HCT116 (cell line): Measurements from ENCODE around the gene A2M. TPM values are rescaled to one million over a fixed set of nuclear protein-coding genes. Genes with fewer than 3 reads are reported as not detected.

Source experiments
- ATAC-seq: fragments of 200-7000 bp; cut with Tn5 transposase; 2 replicates; pipeline ENCODE4 v1.9.1; 2020; ENCODE audit warnings: mild to moderate bottlenecking, moderate library complexity
- BruUV-seq: library from RNA; stranded (reverse); fragments of 400-500 nt; replicated peaks from 2 replicates; lab custom pipeline; 2021; lab: Mats Ljungman, UMichigan
- CTCF ChIA-PET: fragments of 300-600 bp; sonication (Branson Sonifier 250); formaldehyde crosslinking; loops from one replicate; lab custom pipeline; 2021; ENCODE audit warnings: antibody characterized with exemption; lab: Charles Lee
- POLR2A ChIA-PET: fragments of 300-600, 350-600 bp; sonication (Branson Sonifier 250); formaldehyde crosslinking; loops from one replicate; lab custom pipeline; 2021; ENCODE audit warnings: antibody characterized with exemption; lab: Charles Lee
- RAD21 ChIA-PET, 2 experiments: fragments of 300-600 bp; sonication (Branson Sonifier 250); formaldehyde crosslinking; loops; one replicate each; lab custom pipeline; 2023; ENCODE audit warnings: low total read pairs in 2 of 2; ENCODE audit not compliant: uncharacterized antibody in 2 of 2, unreplicated experiment in 2 of 2, low non-redundant PET in 1 of 2; lab: Charles Lee
- DNase-seq: peaks from one replicate; pipeline ENCODE4 v3.0.0-alpha.2; 2010; ENCODE audit warnings: low read depth, low spot score
- H2AFZ ChIP-seq: fragments of 200-600 bp; shearing (Covaris generic), sonication (generic); 2 replicates; pipeline ENCODE4 v1.6.1; 2017; ENCODE audit warnings: low read depth, mixed run types, mixed read lengths, antibody characterized with exemption, low read length; ENCODE audit not compliant: poor library complexity, severe bottlenecking
- H3K27ac ChIP-seq: 2 replicates; pipeline ENCODE4 v1.5.1; 2012; ENCODE audit warnings: low read depth, low read length
- H3K27me3 ChIP-seq: fragments of 200-600 bp; sonication (generic); 2 replicates; pipeline ENCODE4 v1.6.1; 2016; ENCODE audit warnings: mixed run types, low read length, mixed read lengths; ENCODE audit not compliant: insufficient read depth
- H3K36me3 ChIP-seq, 2 experiments: fragments of 200-500 bp in 1 of 2; fragments of 200-600 bp in 1 of 2; sonication (Bioruptor generic) in 1 of 2; sonication (generic) in 1 of 2; 2 replicates each; pipeline versions ENCODE4 v1.5.1 to v1.6.1; 2014 to 2016; ENCODE audit warnings: low read length in 2 of 2, inconsistent platforms in 1 of 2, mixed read lengths in 1 of 2, mixed run types in 1 of 2; ENCODE audit not compliant: insufficient read depth in 2 of 2, control insufficient read depth in 1 of 2
- H3K4me1 ChIP-seq, 2 experiments: fragments of 200-600 bp in 1 of 2; sonication (generic) in 1 of 2; 2 replicates each; pipeline versions ENCODE4 v1.5.1 to v1.6.1; 2012 to 2017; ENCODE audit warnings: low read length in 2 of 2, inconsistent platforms in 1 of 2, mild to moderate bottlenecking in 1 of 2, mixed read lengths in 1 of 2, mixed run types in 1 of 2, moderate library complexity in 1 of 2; ENCODE audit not compliant: insufficient read depth in 2 of 2, control insufficient read depth in 1 of 2
- H3K4me2 ChIP-seq: fragments of 200-600 bp; sonication (generic); 2 replicates; pipeline ENCODE4 v1.6.1; 2017; ENCODE audit warnings: mixed run types, low read length, mixed read lengths
- H3K4me3 ChIP-seq, 2 experiments: fragments of 200-600 bp in 1 of 2; sonication (generic) in 1 of 2; replicated peaks in 1 of 2; 2 replicates each; pipeline ENCODE4 v1.5.1; 2011 to 2016; ENCODE audit warnings: low read length in 2 of 2, control low read depth in 1 of 2, low read depth in 1 of 2, mild to moderate bottlenecking in 1 of 2, mixed read lengths in 1 of 2, mixed run types in 1 of 2
- H3K79me2 ChIP-seq: fragments of 200-600 bp; sonication (generic); 2 replicates; pipeline ENCODE4 v1.6.1; 2017; ENCODE audit warnings: mild to moderate bottlenecking, mixed run types, low read length, moderate library complexity, mixed read lengths; ENCODE audit not compliant: insufficient read depth
- H3K9ac ChIP-seq: fragments of 200-600 bp; sonication (generic); 2 replicates; pipeline ENCODE4 v1.6.1; 2016; ENCODE audit warnings: low read length, mixed read lengths
- H3K9me2 ChIP-seq: fragments of 200-600 bp; sonication (generic), shearing (Covaris generic); 2 replicates; pipeline ENCODE4 v1.6.1; 2017; ENCODE audit warnings: mixed run types, mild to moderate bottlenecking, moderate library complexity; ENCODE audit not compliant: insufficient read depth
- H3K9me3 ChIP-seq, 2 experiments: fragments of 200-500 bp in 1 of 2; fragments of 200-600 bp in 1 of 2; sonication (Bioruptor generic) in 1 of 2; sonication (generic) in 1 of 2; 2 replicates each; pipeline ENCODE4 v1.6.1; 2014 to 2017; ENCODE audit warnings: low read length in 2 of 2, mixed read lengths in 2 of 2, inconsistent platforms in 1 of 2, low read depth in 1 of 2, mild to moderate bottlenecking in 1 of 2, mixed run types in 1 of 2, moderate library complexity in 1 of 2; ENCODE audit not compliant: control insufficient read depth in 1 of 2, insufficient read depth in 1 of 2
- H4K20me1 ChIP-seq: fragments of 200-600 bp; sonication (generic), shearing (Covaris generic); 2 replicates; pipeline ENCODE4 v1.6.1; 2017; ENCODE audit warnings: mixed run types, mild to moderate bottlenecking, moderate library complexity; ENCODE audit not compliant: insufficient read depth
- CBX3 ChIP-seq: IDR thresholded peaks from 2 replicates; pipeline ENCODE4 v1.6.1; 2012; ENCODE audit warnings: low read depth
- EZH2phosphoT487 ChIP-seq: fragments of 200-600 bp; IDR thresholded peaks from 2 replicates; pipeline ENCODE4 v1.6.1; 2018; ENCODE audit warnings: antibody characterized with exemption, borderline replicate concordance
- FOSL1 ChIP-seq: IDR thresholded peaks from 2 replicates; pipeline ENCODE4 v1.6.1; 2012; ENCODE audit warnings: low read depth
- REST ChIP-seq: IDR thresholded peaks from 2 replicates; pipeline ENCODE4 v1.6.1; 2012; ENCODE audit warnings: low read depth
- ZFX ChIP-seq: fragments of 450-650 bp; IDR thresholded peaks from 2 replicates; pipeline ENCODE4 v1.6.1; 2017
- intact Hi-C: fragments of 100-400 bp; cut with micrococcal nuclease; formaldehyde crosslinking; loops from 2 replicates; pipeline ENCODE4 v1.10.0; 2022
- total RNA-seq: library from RNA; stranded (reverse); gene quantifications from one replicate; pipeline ENCODE4 v1.2.1, GENCODE V29; 2021; ENCODE audit not compliant: unreplicated experiment

Gene A2M
- total RNA-seq, 1 experiment from 2014 or later = 3.0 TPM

- Histone ChIP-seq H4K20me1 (no peaks in the 10 kb centered on the region), H3K9ac (no peak overlapping the region), H3K4me1 (no peaks in the 10 kb centered on the region), H3K27ac (no peak overlapping the region), H3K9me3 (no peaks in the 10 kb centered on the region), H3K9me2 (no peaks in the 10 kb centered on the region), H3K79me2 (no peaks in the 10 kb centered on the region), H3K36me3 (no peaks in the 10 kb centered on the region), H3K4me3 (no peak overlapping the region), H3K27me3 (no peaks in the 10 kb centered on the region), H2AFZ (no peak overlapping the region), H3K4me2 (no peak overlapping the region)
- intact Hi-C loops = no loop called here
- CTCF ChIA-PET = no interaction called here
- no peak for ATAC-seq
- POLR2A ChIA-PET = no interaction called here
- RAD21 ChIA-PET = no interaction called here
- BruUV-seq = no TSS peak
- DNase-seq = no peak
- TF ChIP-seq EZH2phosphoT487 (no peak), REST (no peak)
Measured at GRCh38 chr12:9099552-9100190, 16.0 kb downstream of the A2M start.

- TF ChIP-seq ZFX = no peak
- TF ChIP-seq FOSL1 = no peak
- no peak for TF ChIP-seq CBX3
- TF ChIP-seq, all 23 proteins: peak for 0
- ATAC-seq (no peak), DNase-seq (no peak)
- Histone ChIP-seq H3K4me2 (no peak overlapping the region), H3K4me1 (no peaks in the 10 kb centered on the region), H3K9me3 (no peaks in the 10 kb centered on the region), H3K79me2 (no peaks in the 10 kb centered on the region), H2AFZ (no peak overlapping the region), H3K9ac (no peak overlapping the region), H3K27me3 (no peaks in the 10 kb centered on the region), H3K27ac (no peak overlapping the region), H3K9me2 (no peaks in the 10 kb centered on the region), H3K4me3 (no peak overlapping the region), H4K20me1 (no peaks in the 10 kb centered on the region), H3K36me3 (no peaks in the 10 kb centered on the region)
- BruUV-seq = no TSS peak
- RAD21 ChIA-PET = no interaction called here
- CTCF ChIA-PET = no interaction called here
- intact Hi-C loops = no loop called here
- POLR2A ChIA-PET = interaction anchor here (0.6 kb wide), 1 partner anchor 33 kb away, joined by 5 read pairs; no protein-coding TSS in a partner anchor
Measured at GRCh38 chr12:9098463-9099026, 17.2 kb downstream of the A2M start.
